Activated CD8-positive, alpha-beta T cell treated with anti-CD3 and anti-CD28 coated beads for 36 hours (primary cell): ENCODE measurements around the gene FBXW7. TPM values are rescaled to one million over a fixed set of nuclear protein-coding genes. Genes with fewer than 3 reads are reported as not detected.

Experiments
- ATAC-seq: fragments of 200-7000 bp; cut with Tn5 transposase; one replicate; pipeline ENCODE4 v1.10.0; 2021; ENCODE audit warnings: mild to moderate bottlenecking, moderate library complexity
- CTCF ChIA-PET: fragments of 350-600 bp; sonication (Branson Sonifier 250); formaldehyde crosslinking; loops from one replicate; lab custom pipeline; 2021; ENCODE audit warnings: antibody characterized with exemption; lab: Charles Lee
- POLR2A ChIA-PET: fragments of 350-600 bp; sonication (Branson Sonifier 250); formaldehyde crosslinking; loops from one replicate; lab custom pipeline; 2021; ENCODE audit warnings: antibody characterized with exemption; lab: Charles Lee
- DNase-seq: peaks from one replicate; pipeline ENCODE4 v3.0.0-alpha.2; 2020
- H3K27ac Mint-ChIP-seq: one replicate; pipeline ENCODE4 v1.8.0; 2021; ENCODE audit warnings: mild to moderate bottlenecking, mixed read lengths
- H3K27me3 Mint-ChIP-seq: one replicate; pipeline ENCODE4 v1.8.0; 2021; ENCODE audit warnings: mixed read lengths
- H3K36me3 Mint-ChIP-seq: one replicate; pipeline ENCODE4 v1.8.0; 2021; ENCODE audit warnings: low read depth, mixed read lengths
- H3K4me1 Mint-ChIP-seq: one replicate; pipeline ENCODE4 v1.8.0; 2021; ENCODE audit warnings: low read depth, mixed read lengths
- H3K4me3 Mint-ChIP-seq: one replicate; pipeline ENCODE4 v1.8.0; 2021; ENCODE audit warnings: mild to moderate bottlenecking, moderate library complexity, mixed read lengths
- H3K9me3 Mint-ChIP-seq: one replicate; pipeline ENCODE4 v1.8.0; 2021; ENCODE audit warnings: mixed read lengths
- CTCF ChIP-seq: fragments of 200-600 bp; IDR thresholded peaks from one replicate; pipeline ENCODE4 v1.8.0; 2022; ENCODE audit warnings: antibody characterized with exemption, mild to moderate bottlenecking
- intact Hi-C: fragments of 100-400 bp; cut with micrococcal nuclease; formaldehyde crosslinking; loops from one replicate; pipeline ENCODE4 v1.10.0; 2022
- total RNA-seq, 2 experiments: library from RNA; stranded (reverse); gene quantifications; one replicate each; pipeline ENCODE4 v1.2.3, GENCODE V29; 2021

Gene FBXW7
- total RNA-seq, 2 experiments from 2014 or later: 32.6 to 35.1 TPM

GRCh38 chr4:152480326-152480725 lies 55.6 kb downstream of the FBXW7 start:
- Mint-ChIP-seq H3K4me1 (peaks cover 37% of the 10 kb centered on the region), H3K36me3 (peaks cover 29% of the 10 kb centered on the region), H3K9me3 (peaks cover 13% of the 10 kb centered on the region), H3K27ac (no peak overlapping the region), H3K4me3 (no peak overlapping the region), H3K27me3 (no peaks in the 10 kb centered on the region)
- ChIA-PET CTCF (interaction anchor here (0.6 to 1.9 kb wide), 5 partner anchors 10 to 173 kb away, joined by 3 to 10 read pairs (median 3); no protein-coding TSS in a partner anchor), POLR2A (interaction anchor here (0.6 kb wide), 1 partner anchor 137 kb away, joined by 3 read pairs; no protein-coding TSS in a partner anchor)
- ATAC-seq: no peak
- no peak for TF ChIP-seq CTCF
- DNase-seq: no peak
- intact Hi-C loops: no loop called here

GRCh38 chr4:152479428-152480026 lies 56.4 kb downstream of the FBXW7 start:
- peaks cover 32% of the 10 kb centered on the region for H3K4me1 Mint-ChIP-seq
- no peak overlapping the region for H3K4me3 Mint-ChIP-seq
- intact Hi-C loops: no loop called here
- POLR2A ChIA-PET: no interaction called here
- H3K27me3 Mint-ChIP-seq: no peaks in the 10 kb centered on the region
- DNase-seq: no peak
- H3K9me3 Mint-ChIP-seq: peaks cover 13% of the 10 kb centered on the region
- CTCF ChIA-PET: interaction anchor here (0.9 to 1.9 kb wide), 2 partner anchors 22 kb away, joined by 4 to 10 read pairs; no protein-coding TSS in a partner anchor
- no peak for ATAC-seq
- peaks cover 29% of the 10 kb centered on the region for H3K36me3 Mint-ChIP-seq
- no peak overlapping the region for H3K27ac Mint-ChIP-seq
- TF ChIP-seq CTCF: no peak

- ChIA-PET POLR2A (no interaction called here), CTCF (interaction anchor here (0.9 to 1.6 kb wide), 3 partner anchors 18 to 28 kb away, joined by 4 read pairs; no protein-coding TSS in a partner anchor)
- no peak overlapping the region for H3K4me3 Mint-ChIP-seq
- ATAC-seq: no peak
- H3K27me3 Mint-ChIP-seq: no peaks in the 10 kb centered on the region
- intact Hi-C loops: no loop called here
- no peak for DNase-seq
- H3K36me3 Mint-ChIP-seq: peaks cover 29% of the 10 kb centered on the region
- H3K27ac Mint-ChIP-seq: no peak overlapping the region
- peaks cover 13% of the 10 kb centered on the region for H3K9me3 Mint-ChIP-seq
- no peak for TF ChIP-seq CTCF
- peaks cover 35% of the 10 kb centered on the region for H3K4me1 Mint-ChIP-seq
These were observed 57.2 kb downstream of the FBXW7 start for GRCh38 chr4:152478461-152479237.

- POLR2A ChIA-PET: no interaction called here
These were observed 59.1 kb downstream of the FBXW7 start for GRCh38 chr4:152476796-152477195.

More at GRCh38 chr4:152476796-152477195, 59.1 kb downstream of the FBXW7 start:
- DNase-seq (no peak), ATAC-seq (no peak)
- Mint-ChIP-seq H3K36me3 (peaks cover 22% of the 10 kb centered on the region), H3K4me1 (peaks cover 33% of the 10 kb centered on the region), H3K27me3 (no peaks in the 10 kb centered on the region), H3K4me3 (no peak overlapping the region), H3K27ac (no peak overlapping the region), H3K9me3 (peaks cover 8% of the 10 kb centered on the region)
- no peak for TF ChIP-seq CTCF
- CTCF ChIA-PET: interaction anchor here (1.3 kb wide), 1 partner anchor 24 kb away, joined by 3 read pairs; no protein-coding TSS in a partner anchor
- intact Hi-C loops: no loop called here
